NCI-H748 treated with DMSO at 0.1 percent for 48 hours (cell line): ENCODE results near the gene RBM33.
"Not testable (repeated sequence)": the region's sequence is repeated elsewhere in the genome, so short reads cannot be mapped to it uniquely, and the experiment has no call there.

Experiments used
- DNase-seq: peaks from one replicate; lab custom pipeline; 2025; lab: John Stamatoyannopoulos, UW

RBM33 gene, protein sequence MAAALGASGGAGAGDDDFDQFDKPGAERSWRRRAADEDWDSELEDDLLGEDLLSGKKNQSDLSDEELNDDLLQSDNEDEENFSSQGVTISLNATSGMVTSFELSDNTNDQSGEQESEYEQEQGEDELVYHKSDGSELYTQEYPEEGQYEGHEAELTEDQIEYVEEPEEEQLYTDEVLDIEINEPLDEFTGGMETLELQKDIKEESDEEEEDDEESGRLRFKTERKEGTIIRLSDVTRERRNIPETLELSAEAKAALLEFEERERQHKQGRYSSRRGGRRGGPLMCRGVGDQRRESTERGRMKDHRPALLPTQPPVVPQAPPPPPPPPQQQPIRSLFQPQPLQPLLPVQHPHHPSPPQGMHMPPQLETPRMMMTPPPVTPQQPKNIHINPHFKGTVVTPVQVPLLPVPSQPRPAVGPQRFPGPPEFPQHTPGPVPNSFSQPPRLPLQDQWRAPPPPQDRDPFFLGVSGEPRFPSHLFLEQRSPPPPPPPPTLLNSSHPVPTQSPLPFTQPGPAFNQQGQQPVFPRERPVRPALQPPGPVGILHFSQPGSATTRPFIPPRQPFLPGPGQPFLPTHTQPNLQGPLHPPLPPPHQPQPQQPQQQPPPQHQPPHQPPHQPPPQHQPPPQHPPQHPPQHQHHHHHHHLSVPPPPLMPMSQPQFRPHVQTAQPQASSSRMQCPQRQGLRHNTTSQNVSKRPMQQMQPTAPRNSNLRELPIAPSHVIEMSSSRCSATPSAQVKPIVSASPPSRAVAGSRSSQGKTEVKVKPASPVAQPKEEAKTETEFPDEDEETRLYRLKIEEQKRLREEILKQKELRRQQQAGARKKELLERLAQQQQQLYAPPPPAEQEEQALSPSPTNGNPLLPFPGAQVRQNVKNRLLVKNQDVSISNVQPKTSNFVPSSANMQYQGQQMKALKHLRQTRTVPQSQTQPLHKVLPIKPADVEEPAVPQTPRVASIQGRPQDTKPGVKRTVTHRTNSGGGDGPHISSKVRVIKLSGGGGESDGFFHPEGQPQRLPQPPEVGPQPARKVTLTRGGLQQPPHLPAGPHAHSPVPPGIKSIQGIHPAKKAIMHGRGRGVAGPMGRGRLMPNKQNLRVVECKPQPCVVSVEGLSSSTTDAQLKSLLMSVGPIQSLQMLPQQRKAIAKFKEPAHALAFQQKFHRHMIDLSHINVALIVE

GRCh38 chr7:155644178-155644970 lies at the start of gene RBM33:
Gene RBM33, plus strand, starts transcription at chr7:155644661. Its CDS starts 216 bp downstream, at chr7:155644877.
- peak; percentile 69 for DNase-seq

- DNase-seq = no peak
These were observed 49.5 kb upstream of the RBM33 start for GRCh38 chr7:155594961-155595366.

DNA sequence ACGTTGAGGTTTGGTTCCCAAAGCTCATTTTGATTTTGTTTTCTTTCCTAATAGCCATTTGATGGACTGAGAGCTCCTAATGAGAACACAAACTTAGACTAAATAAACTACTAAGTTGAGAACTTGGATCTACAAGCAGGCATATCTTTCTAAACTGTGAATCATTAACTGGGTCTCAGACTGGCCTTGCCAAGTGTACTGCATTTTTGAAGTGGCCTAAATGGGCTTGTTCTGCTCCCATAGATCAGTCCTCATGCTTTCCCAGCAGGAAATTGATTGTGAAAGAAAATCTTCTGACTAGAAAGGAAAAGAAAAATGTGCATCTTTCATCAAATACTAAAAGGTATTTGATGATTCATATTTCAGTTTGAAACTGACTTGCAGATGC lies 46.7 kb upstream of the RBM33 start:
- no peak for DNase-seq

- DNase-seq = peak; percentile 39
These were observed 45.7 kb upstream of the RBM33 start for GRCh38 chr7:155598810-155599210.

DNA sequence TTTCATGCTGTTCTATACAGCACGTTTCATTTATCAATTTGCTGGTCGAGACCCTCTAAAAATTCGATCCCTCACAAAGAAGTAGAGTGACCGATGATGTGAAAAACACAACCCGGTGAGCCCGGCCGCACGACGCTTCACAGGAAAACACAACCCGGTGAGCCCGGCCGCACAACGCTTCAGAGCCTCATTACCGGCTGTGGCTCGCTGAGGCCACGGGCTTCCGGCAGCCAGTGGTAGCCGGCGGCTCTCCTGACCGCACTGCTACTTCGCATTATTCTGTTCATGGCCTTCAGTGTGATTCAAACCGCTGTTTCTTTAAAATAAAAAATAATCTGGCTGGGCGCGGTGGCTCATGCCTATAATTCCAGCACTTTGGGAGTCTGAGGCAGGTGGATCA lies 42.3 kb upstream of the RBM33 start:
- DNase-seq = no peak

DNA sequence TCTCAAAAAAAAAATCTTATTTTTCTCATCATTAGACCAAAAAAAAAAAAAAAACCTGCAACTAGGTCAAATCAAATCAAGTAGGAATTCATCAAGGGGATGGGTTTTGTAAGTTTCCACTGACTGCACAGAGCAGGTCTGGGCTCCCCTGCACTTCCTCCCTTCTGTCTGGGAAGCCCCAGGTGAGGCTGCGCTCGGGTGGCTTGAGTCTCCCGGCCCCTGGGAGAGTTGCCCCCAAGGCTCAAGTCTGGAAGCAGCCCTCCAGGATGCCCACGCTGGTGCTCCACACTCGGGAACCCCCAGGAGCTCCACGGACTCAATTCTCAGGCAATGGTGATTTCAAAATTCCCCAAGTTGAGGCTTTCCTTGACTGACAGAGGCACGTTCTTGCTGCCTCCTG lies 41.7 kb upstream of the RBM33 start:
- no peak for DNase-seq

DNA sequence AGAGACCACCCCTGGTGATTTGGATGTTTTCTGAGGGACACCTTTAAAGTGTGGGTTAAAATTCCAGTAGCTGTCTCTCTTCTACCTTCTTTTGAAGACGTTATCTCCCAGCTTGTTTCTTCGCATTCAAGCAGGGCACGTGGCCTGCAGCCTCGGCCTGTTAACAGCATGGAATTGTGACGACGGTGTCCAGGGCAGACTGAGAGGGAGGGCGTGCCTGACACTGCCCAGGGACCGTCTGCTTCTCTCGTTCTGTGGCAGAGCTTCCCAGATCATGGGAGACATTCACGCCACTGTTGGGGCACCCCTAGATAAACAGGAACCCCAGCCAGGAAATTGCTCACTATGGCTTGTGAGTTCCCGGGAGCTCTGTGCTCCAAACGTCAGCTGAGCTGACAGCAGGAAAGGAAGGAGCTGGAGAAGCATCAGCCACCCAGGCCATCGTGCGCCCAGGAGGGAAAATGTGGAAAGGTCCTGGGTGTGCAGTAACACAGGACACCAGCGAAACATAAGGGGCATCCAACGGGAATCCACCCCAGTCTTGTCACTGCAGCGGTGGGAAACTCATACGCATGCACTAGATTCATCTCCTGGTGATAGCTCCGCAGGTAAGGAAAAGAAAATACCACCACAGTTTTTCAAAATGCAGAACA lies 41.1 kb upstream of the RBM33 start:
- DNase-seq = no peak

DNA sequence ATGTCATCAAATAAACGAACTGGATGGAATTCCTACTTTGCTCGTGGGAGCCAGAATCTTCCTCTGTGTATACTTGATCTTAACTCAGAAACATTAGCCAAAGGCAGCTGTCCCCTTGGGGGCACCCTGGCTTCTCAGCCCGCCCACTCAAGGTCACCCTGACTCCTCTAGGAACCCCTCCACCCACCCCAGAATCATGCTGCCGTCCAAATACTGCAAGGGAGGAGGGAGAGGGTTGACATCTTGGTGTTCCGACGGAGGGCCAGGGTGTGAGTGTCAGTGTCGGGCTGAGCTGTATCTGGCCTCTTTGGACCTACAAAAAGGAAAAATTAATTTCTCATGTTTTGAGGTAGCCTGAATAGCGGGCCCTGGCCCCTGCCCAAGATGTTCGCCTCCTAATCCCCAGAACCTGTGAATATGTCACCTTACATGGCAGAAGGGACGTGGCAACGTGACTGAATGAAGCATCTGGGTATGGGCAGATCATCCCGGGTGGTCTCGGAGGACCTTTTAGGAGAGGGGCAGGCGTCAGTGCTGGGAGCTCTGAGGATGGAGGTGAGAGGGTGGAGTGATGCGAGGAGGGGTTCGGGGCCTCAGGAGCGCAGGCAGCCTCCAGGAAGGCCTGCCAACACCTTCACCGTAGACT lies 40.5 kb upstream of the RBM33 start:
- DNase-seq = no peak

DNA sequence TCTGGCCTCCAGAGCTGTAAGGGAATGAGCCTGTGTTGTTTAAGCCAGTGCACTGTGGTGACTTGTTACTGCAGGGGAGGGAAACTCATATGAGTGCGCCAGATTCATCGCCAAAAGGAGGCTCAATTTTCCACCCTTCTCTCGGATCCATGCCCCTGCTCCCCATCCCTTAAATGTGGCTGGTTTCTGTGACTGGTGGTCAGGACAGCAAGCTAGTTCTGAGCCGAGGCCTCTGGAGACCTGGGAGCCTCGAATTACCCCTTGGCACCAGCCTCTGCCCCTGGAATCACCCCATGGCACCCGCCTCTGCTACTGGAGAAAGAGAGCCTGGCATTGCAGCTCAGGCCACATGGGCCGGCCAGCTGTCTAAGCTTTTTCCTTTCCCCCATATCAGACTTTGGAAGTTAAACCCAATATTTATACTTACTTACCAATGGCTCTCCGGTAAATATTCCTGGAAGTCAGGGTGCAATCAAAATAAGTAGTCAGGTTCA lies 39.9 kb upstream of the RBM33 start:
- DNase-seq = no peak

- no peak for DNase-seq
These were observed 35.3 kb upstream of the RBM33 start for GRCh38 chr7:155609185-155609584.

DNA sequence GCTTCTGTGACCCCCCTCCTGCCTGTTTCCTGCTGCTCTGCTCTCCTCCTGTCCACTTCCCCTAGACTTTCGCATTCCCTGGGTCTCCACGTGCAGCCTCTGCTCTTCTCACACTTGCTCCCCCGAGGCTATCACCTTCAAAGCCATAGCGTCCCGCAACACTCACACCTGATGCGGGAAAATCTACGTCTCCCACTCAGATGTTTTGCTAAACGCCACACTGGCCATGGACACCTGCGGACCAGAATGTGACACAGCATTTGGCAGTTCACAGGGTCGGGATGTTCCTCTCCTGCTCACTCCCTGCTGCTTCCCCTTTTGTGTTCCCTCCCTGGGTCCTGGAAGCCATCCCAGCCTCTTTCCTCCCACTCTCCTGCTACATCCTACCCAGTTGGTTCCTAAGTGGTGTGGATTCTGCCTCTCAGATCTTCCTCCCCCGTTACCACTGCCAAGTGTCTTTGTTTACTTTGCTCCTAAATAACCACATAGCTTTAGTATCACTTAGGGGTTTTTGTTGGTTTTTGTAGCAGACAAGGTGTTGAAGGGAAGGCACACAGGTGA lies 33.7 kb upstream of the RBM33 start:
- DNase-seq = no peak

GRCh38 chr7:155611808-155612447 lies 32.5 kb upstream of the RBM33 start:
- no peak for DNase-seq

GRCh38 chr7:155612658-155613057 lies 31.8 kb upstream of the RBM33 start:
- no peak for DNase-seq

DNA sequence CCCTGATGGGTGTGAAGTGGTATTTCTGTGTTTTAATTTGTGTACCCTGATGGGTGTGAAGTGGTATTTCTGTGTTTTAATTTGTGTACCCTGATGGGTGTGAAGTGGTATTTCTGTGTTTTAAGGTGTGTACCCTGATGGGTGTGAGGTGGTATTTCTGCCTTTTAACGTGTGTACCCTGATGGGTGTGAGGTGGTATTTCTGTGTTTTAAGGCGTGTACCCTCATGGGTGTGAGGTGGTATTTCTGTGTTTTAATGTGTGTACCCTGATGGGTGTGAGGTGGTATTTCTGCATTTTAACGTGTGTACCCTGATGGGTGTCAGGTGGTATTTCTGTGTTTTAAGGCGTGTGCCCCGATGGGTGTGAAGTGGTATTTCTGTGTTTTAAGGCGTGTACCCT lies 29.4 kb upstream of the RBM33 start:
- not testable (repeated sequence) for DNase-seq

DNA sequence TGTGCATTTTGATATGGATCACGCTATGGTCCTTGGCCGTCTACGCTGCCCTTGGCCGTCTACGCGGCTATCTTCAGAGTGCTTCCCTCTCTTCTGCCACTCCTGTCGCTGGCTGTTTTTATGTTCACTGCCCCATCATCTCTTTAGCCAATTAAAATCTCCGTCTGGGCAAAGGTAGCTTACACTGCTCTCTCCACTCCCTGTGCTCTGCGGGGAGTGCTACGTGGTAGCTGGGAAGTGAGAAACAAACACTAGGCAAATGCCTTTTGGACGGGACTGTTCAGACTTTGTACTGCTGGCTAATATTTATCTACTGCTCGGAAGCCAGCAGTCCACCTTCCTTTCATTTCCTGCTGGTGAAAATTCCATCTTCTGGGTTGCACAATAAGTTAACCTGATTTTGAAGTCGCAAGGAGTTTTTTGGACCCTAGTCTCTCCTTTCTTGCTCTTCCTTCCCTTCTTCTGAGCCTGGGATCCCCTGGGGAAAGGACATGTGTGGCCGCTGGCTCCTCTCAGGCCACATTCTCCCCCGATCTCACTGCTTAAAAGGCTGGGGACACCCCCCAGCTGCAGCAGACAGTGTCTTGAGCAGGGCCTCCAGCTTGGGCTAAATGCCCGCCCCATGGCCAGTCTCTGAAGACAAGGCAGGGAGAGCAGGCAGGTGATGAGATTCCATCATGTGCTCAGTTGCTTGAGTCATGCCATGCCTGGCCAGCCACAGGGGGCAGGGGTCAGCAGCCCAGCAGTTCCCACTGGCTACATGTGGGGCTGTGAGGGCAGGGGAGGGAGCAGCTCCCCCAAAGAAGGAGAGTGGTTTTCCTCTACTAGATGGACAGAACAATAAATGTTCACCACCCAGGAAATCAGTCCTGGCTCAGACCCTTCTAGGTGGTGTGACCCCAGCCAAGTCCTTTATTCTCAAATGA lies 25.5 kb upstream of the RBM33 start:
- no peak for DNase-seq

GRCh38 chr7:155619634-155620271 lies 24.7 kb upstream of the RBM33 start:
- no peak for DNase-seq

GRCh38 chr7:155620497-155620896 lies 24.0 kb upstream of the RBM33 start:
- no peak for DNase-seq

DNA sequence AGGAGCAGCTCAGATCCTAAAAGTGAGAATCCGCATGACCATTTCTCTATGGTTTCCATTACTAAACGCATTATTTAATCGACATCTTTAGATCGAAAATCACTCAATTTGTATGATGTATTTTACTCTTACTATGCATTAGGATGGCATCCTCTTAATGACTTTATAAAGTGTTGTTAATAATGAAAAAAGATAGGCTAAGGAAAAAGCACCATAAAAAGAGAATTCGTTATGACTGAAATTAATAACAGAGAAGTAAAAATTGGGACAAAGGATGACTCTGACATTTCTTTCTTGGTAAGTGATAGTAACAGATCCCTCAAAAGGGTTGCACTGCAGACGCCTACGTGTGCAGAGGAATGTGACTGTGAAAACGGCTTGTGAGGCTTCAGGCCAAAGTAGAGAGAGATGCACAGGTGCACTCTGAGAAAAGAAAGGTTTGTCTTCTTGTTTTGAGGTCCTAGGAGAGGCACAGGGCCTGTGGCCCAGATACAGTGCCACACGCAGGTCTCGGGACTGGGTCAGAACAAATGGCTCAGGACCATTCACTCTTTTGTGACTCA lies 23.0 kb upstream of the RBM33 start:
- DNase-seq = no peak
